IMR-90 (cell line): ENCODE measurements around the gene ZFPL1. TPM values are rescaled to one million over a fixed set of nuclear protein-coding genes. Genes with fewer than 3 reads are reported as not detected.

ENCODE experiments used
- ATAC-seq: fragments of 200-7000 bp; cut with Tn5 transposase; 2 replicates; pipeline ENCODE4 v1.9.1; 2020; ENCODE audit warnings: low read depth, mild to moderate bottlenecking, moderate library complexity
- BruUV-seq: library from RNA; stranded (reverse); fragments of 400-500 nt; replicated peaks from 2 replicates; lab custom pipeline; 2021; lab: Mats Ljungman, UMichigan
- CTCF ChIA-PET: fragments of 300-600 bp; formaldehyde crosslinking; extraction: SDS; loops from one replicate; lab custom pipeline; 2021; ENCODE audit warnings: antibody characterized with exemption; lab: Yijun Ruan, JAX
- POLR2A ChIA-PET: fragments of 300-600 bp; sonication (Branson Sonifier 250); formaldehyde crosslinking; loops from one replicate; lab custom pipeline; 2022; ENCODE audit warnings: antibody characterized with exemption; ENCODE audit not compliant: unreplicated experiment; lab: Charles Lee
- DNase-seq: peaks from one replicate; pipeline ENCODE4 v3.0.0; 2013
- H2AFZ ChIP-seq: replicated peaks from 2 replicates; pipeline ENCODE3; 2013; ENCODE audit warnings: low read length, mild to moderate bottlenecking; ENCODE audit not compliant: poor library complexity
- H2AK5ac ChIP-seq: 2 replicates; pipeline ENCODE4 v1.6.1; 2013; ENCODE audit warnings: low read depth, low read length, inconsistent platforms
- H2AK9ac ChIP-seq: replicated peaks from 2 replicates; pipeline ENCODE3; 2013; ENCODE audit warnings: mild to moderate bottlenecking, low read depth, low read length, moderate library complexity; ENCODE audit not compliant: poor library complexity
- H2BK120ac ChIP-seq: 2 replicates; pipeline ENCODE4 v1.6.1; 2013; ENCODE audit warnings: low read depth, low read length, inconsistent platforms
- H2BK15ac ChIP-seq: 3 replicates; pipeline ENCODE4 v1.6.1; 2013; ENCODE audit warnings: low read depth, low read length, inconsistent platforms
- H2BK20ac ChIP-seq: 2 replicates; pipeline ENCODE4 v1.6.1; 2013; ENCODE audit warnings: low read depth, mild to moderate bottlenecking, inconsistent platforms, low read length, moderate library complexity
- H2BK5ac ChIP-seq: 2 replicates; pipeline ENCODE4 v1.6.1; 2013; ENCODE audit warnings: mild to moderate bottlenecking, low read depth, low read length, inconsistent platforms; ENCODE audit not compliant: poor library complexity, severe bottlenecking
- H3K14ac ChIP-seq: replicated peaks from 2 replicates; pipeline ENCODE4 v1.6.1; 2013; ENCODE audit warnings: low read depth, low read length, inconsistent platforms
- H3K18ac ChIP-seq: 2 replicates; pipeline ENCODE4 v1.6.1; 2013; ENCODE audit warnings: low read depth, low read length, control low read depth
- H3K23ac ChIP-seq: 2 replicates; pipeline ENCODE4 v1.6.1; 2013; ENCODE audit warnings: low read depth, low read length, inconsistent platforms
- H3K27ac ChIP-seq: 2 replicates; pipeline ENCODE4 v1.5.1; 2013; ENCODE audit warnings: mild to moderate bottlenecking, control low read depth, low read length; ENCODE audit not compliant: insufficient read depth
- H3K27me3 ChIP-seq: 2 replicates; pipeline ENCODE4 v1.6.1; 2013; ENCODE audit warnings: low read length; ENCODE audit not compliant: control insufficient read depth, insufficient read depth
- H3K36me3 ChIP-seq: 2 replicates; pipeline ENCODE4 v1.6.1; 2013; ENCODE audit warnings: low read length, mixed read lengths; ENCODE audit not compliant: control insufficient read depth, insufficient read depth
- H3K4ac ChIP-seq: 2 replicates; pipeline ENCODE4 v1.6.1; 2013; ENCODE audit warnings: low read depth, low read length, inconsistent platforms
- H3K4me1 ChIP-seq: 2 replicates; pipeline ENCODE4 v1.6.1; 2013; ENCODE audit warnings: low read length, mixed read lengths; ENCODE audit not compliant: control insufficient read depth, insufficient read depth
- H3K4me2 ChIP-seq: 2 replicates; pipeline ENCODE4 v1.6.1; 2013; ENCODE audit warnings: low read depth, mild to moderate bottlenecking, control low read depth, low read length, moderate library complexity
- H3K4me3 ChIP-seq: 2 replicates; pipeline ENCODE4 v1.5.1; 2013; ENCODE audit warnings: low read depth, mild to moderate bottlenecking, control low read depth, low read length, moderate library complexity; ENCODE audit not compliant: insufficient read depth
- H3K56ac ChIP-seq: 2 replicates; pipeline ENCODE4 v1.6.1; 2013; ENCODE audit warnings: low read length, inconsistent platforms; ENCODE audit not compliant: insufficient read depth; ENCODE audit errors: extremely low read depth
- H3K79me1 ChIP-seq, 2 experiments: 2 replicates each; pipeline ENCODE4 v1.6.1; 2013; ENCODE audit warnings: low read length in 2 of 2, inconsistent platforms in 1 of 2, low read depth in 1 of 2
- H3K9ac ChIP-seq: 2 replicates; pipeline ENCODE4 v1.6.1; 2013; ENCODE audit warnings: low read depth, low read length, control low read depth
- H3K9me1 ChIP-seq: 2 replicates; pipeline ENCODE4 v1.6.1; 2013; ENCODE audit warnings: low read length, inconsistent platforms; ENCODE audit not compliant: insufficient read depth
- H3K9me3 ChIP-seq: 2 replicates; pipeline ENCODE4 v1.6.1; 2013; ENCODE audit warnings: low read length; ENCODE audit not compliant: control insufficient read depth, insufficient read depth
- H4K20me1 ChIP-seq: 2 replicates; pipeline ENCODE4 v1.6.1; 2013; ENCODE audit warnings: low read length, inconsistent platforms; ENCODE audit not compliant: insufficient read depth
- H4K5ac ChIP-seq: 2 replicates; pipeline ENCODE4 v1.6.1; 2013; ENCODE audit warnings: mild to moderate bottlenecking, low read depth, low read length, control low read depth
- H4K8ac ChIP-seq, 2 experiments: 2 replicates each; pipeline ENCODE4 v1.6.1; 2013; ENCODE audit warnings: low read depth in 2 of 2, low read length in 2 of 2, control low read depth in 1 of 2, inconsistent platforms in 1 of 2
- H4K91ac ChIP-seq: 2 replicates; pipeline ENCODE4 v1.6.1; 2013; ENCODE audit warnings: low read depth, low read length, inconsistent platforms; ENCODE audit not compliant: insufficient read depth
- CTCF ChIP-seq: conservative IDR thresholded peaks from 2 replicates; pipeline ENCODE4 v1.5.1; 2012; ENCODE audit warnings: mild to moderate bottlenecking, low read depth, low read length, improper control_type of control experiment
- FOS ChIP-seq: fragments of 150-350 bp; IDR thresholded peaks from 2 replicates; pipeline ENCODE4 v1.6.1; 2016; ENCODE audit warnings: low read depth, low read length
- POLR2A ChIP-seq: IDR thresholded peaks from 2 replicates; pipeline ENCODE4 v1.6.1; 2012; ENCODE audit warnings: mild to moderate bottlenecking, low read depth, low read length
- RCOR1 ChIP-seq: IDR thresholded peaks from 2 replicates; pipeline ENCODE4 v1.6.1; 2012; ENCODE audit warnings: mild to moderate bottlenecking, low read length, improper control_type of control experiment; ENCODE audit not compliant: insufficient replicate concordance
- WGBS, 2 experiments: methylation state at CpG; one replicate each; pipeline versions ENCODE4 v1.1.5 to v1.1.7; 2013; ENCODE audit warnings: missing lambda C conversion rate in 2 of 2; ENCODE audit not compliant: insufficient read length in 1 of 2; ENCODE audit errors: extremely low coverage in 2 of 2; 5-methylcytosine and 5-hydroxymethylcytosine counted together
- dilution Hi-C: fragments of 300-500 bp; cut with HindIII; formaldehyde crosslinking; loops from one replicate; pipeline ENCODE4 v1.14.3; 2018; ENCODE audit warnings: low sequenced_read_pairs; ENCODE audit not compliant: unreplicated experiment
- in situ Hi-C: fragments of 300-500 bp; cut with MboI; formaldehyde crosslinking; loops from 3 replicates; pipeline ENCODE4 v1.14.3; 2019; ENCODE audit warnings: low sequenced_read_pairs, inconsistent platforms, mixed read lengths
- intact Hi-C: fragments of 100-400 bp; cut with micrococcal nuclease; formaldehyde crosslinking; loops from 2 replicates; pipeline ENCODE4 v1.10.0; 2022
- polyA plus RNA-seq, 3 experiments: library from polyadenylated mRNA; depleted of rRNA; stranded (reverse); fragments of >200 nt; gene quantifications; 2 replicates each; pipeline ENCODE4 v1.2.3, GENCODE V29; 2012; ENCODE audit warnings: low replicate concordance in 1 of 3
- total RNA-seq: library from RNA; depleted of rRNA; stranded (reverse); fragments of >200 nt; gene quantifications from 2 replicates; pipeline ENCODE4 v1.2.3, GENCODE V29; 2012

Gene ZFPL1
- total and polyA plus RNA-seq, 2 of the 4 experiments (the other 2 are of a cell fraction), result 24.0 to 67.5 TPM

GRCh38 chr11:65083834-65084597 is at the start of gene ZFPL1, which contains the start of gene CDCA5 (continued):
- TF ChIP-seq FOS (no peak), CTCF (0 out of 2 replicates have a peak, but pooled peaks have one; percentile 1), POLR2A (peak; percentile 97)

GRCh38 chr11:65034423-65034822 is 49.6 kb upstream of the ZFPL1 start:
- Histone ChIP-seq H2AK9ac (no peak overlapping the region), H4K5ac (no peak overlapping the region), H3K18ac (no peak overlapping the region), H4K91ac (no peak overlapping the region), H4K8ac (no peak overlapping the region), H2AFZ (no peak overlapping the region), H3K23ac (no peak overlapping the region), H3K56ac (no peak overlapping the region), H3K27me3 (no peaks in the 10 kb centered on the region), H3K36me3 (peaks cover 24% of the 10 kb centered on the region; the same call in 1 of the 2 replicates), H3K9me3 (no peaks in the 10 kb centered on the region), H3K9ac (no peak overlapping the region), H3K4me3 (no peak overlapping the region), H2BK15ac (no peak overlapping the region), H2BK120ac (no peak overlapping the region), H3K14ac (no peak overlapping the region), H4K20me1 (no peaks in the 10 kb centered on the region), H2BK5ac (no peak overlapping the region), H3K9me1 (no peaks in the 10 kb centered on the region), H3K79me1 (no peaks in the 10 kb centered on the region; a peak in 1 of 4 replicates), H2BK20ac (no peak overlapping the region), H3K4me1 (no peaks in the 10 kb centered on the region), H3K4me2 (no peak overlapping the region), H2AK5ac (no peak overlapping the region), H3K27ac (no peak overlapping the region), H3K4ac (no peak overlapping the region)
- in situ Hi-C loops, result no loop called here
- CTCF ChIA-PET, result no interaction called here
- no peak for TF ChIP-seq RCOR1
- intact Hi-C loops, result no loop called here
- no TSS peak for BruUV-seq
- dilution Hi-C loops, result no loop called here
- DNase-seq, result no peak
- WGBS, 2 experiments, result 100% methylated on average over 2 of the region's 2 CpGs; no CpG with 5 or more reads in 1 of the 2 experiments
- ATAC-seq, result no peak
- POLR2A ChIA-PET, result no interaction called here
